ENCODE data around the gene UBN1. TPM values are rescaled to one million over a fixed set of nuclear protein-coding genes. Genes with fewer than 3 reads are reported as not detected.
"Not testable (repeated sequence)": the region's sequence is repeated elsewhere in the genome, so short reads cannot be mapped to it uniquely, and the experiment has no call there.

The UBN1 gene
- total and polyA plus RNA-seq, 3 donors from 2014 or later: 88.1 to 115 (median 98.2) TPM

- DNase-seq: no peak
- H3K4me3 ChIP-seq: no peak overlapping the region
- H3K9me3 ChIP-seq: no peaks in the 10 kb centered on the region
- no peaks in the 10 kb centered on the region for H3K27me3 ChIP-seq
- WGBS, 2 donors: 95 to 100% methylated on average over 2 of the region's 2 CpGs
- H3K27ac ChIP-seq: no peak overlapping the region
- no peaks in the 10 kb centered on the region for H3K36me3 ChIP-seq (ENCODE audit: low read depth, missing control alignments)
- TF ChIP-seq POLR2A (IDR thresholded peaks at IDR 0.05): no peak
- intact Hi-C loops (cut with DNase I; ENCODE audit: low total_unique reads): no loop called here
- H3K4me1 ChIP-seq: no peaks in the 10 kb centered on the region
Measured at GRCh38 chr16:4926928-4927327, 79.6 kb downstream of the UBN1 start.

- TF ChIP-seq POLR2A (IDR thresholded peaks at IDR 0.05) (no peak), CTCF (IDR thresholded peaks at IDR 0.05) (no peak)
- H3K36me3 ChIP-seq (ENCODE audit: low read depth, missing control alignments): no peaks in the 10 kb centered on the region
- WGBS, 2 donors: 65 to 67% methylated on average over 2 of the region's 2 CpGs
- intact Hi-C loops (cut with DNase I; ENCODE audit: low total_unique reads): no loop called here
- H3K4me3 ChIP-seq: no peak overlapping the region
- no peaks in the 10 kb centered on the region for H3K27me3 ChIP-seq
- DNase-seq: no peak
- no peak overlapping the region for H3K27ac ChIP-seq
- H3K4me1 ChIP-seq: no peaks in the 10 kb centered on the region
- no peaks in the 10 kb centered on the region for H3K9me3 ChIP-seq
Measured at GRCh38 chr16:4927661-4928060, 80.4 kb downstream of the UBN1 start.

- no peaks in the 10 kb centered on the region for H3K4me1 ChIP-seq
- H3K9me3 ChIP-seq: no peaks in the 10 kb centered on the region
- no peak overlapping the region for H3K4me3 ChIP-seq
- H3K27me3 ChIP-seq: no peaks in the 10 kb centered on the region
- no peak overlapping the region for H3K27ac ChIP-seq
- WGBS, 2 donors: 85 to 97% methylated on average over 6 of the region's 6 CpGs
- DNase-seq: no peak
- H3K36me3 ChIP-seq (ENCODE audit: low read depth, missing control alignments): no peaks in the 10 kb centered on the region
- intact Hi-C loops (cut with DNase I; ENCODE audit: low total_unique reads): no loop called here
- TF ChIP-seq POLR2A (IDR thresholded peaks at IDR 0.05) (no peak), CTCF (IDR thresholded peaks at IDR 0.05) (no peak)
Measured at GRCh38 chr16:4928227-4928626, 80.9 kb downstream of the UBN1 start.

GRCh38 chr16:4929619-4930018 lies 82.3 kb downstream of the UBN1 start:
- H3K4me3 ChIP-seq; H3K27me3 ChIP-seq; H3K36me3 ChIP-seq (ENCODE audit: low read depth, missing control alignments); DNase-seq; H3K9me3 ChIP-seq; H3K4me1 ChIP-seq; intact Hi-C loops (cut with DNase I; ENCODE audit: low total_unique reads); H3K27ac ChIP-seq: not testable (repeated sequence)
- WGBS, 2 donors: 95 to 100% methylated on average over 4 of the region's 4 CpGs

GRCh38 chr16:4931381-4931780 lies 84.1 kb downstream of the UBN1 start:
- no peaks in the 10 kb centered on the region for H3K9me3 ChIP-seq
- H3K36me3 ChIP-seq (ENCODE audit: low read depth, missing control alignments): no peaks in the 10 kb centered on the region
- H3K27me3 ChIP-seq: no peaks in the 10 kb centered on the region
- 85 to 88% methylated on average over 11 of the region's 11 CpGs for WGBS, 2 donors
- no peak overlapping the region for H3K27ac ChIP-seq
- no peak for TF ChIP-seq POLR2A (IDR thresholded peaks at IDR 0.05)
- no peak for TF ChIP-seq CTCF (IDR thresholded peaks at IDR 0.05)
- intact Hi-C loops (cut with DNase I; ENCODE audit: low total_unique reads): no loop called here
- no peak overlapping the region for H3K4me3 ChIP-seq
- no peak for DNase-seq
- H3K4me1 ChIP-seq: peaks cover 8% of the 10 kb centered on the region

Other genes starting within 250 kb of the UBN1 start
- gene UBALD1, start 232.6 kb upstream of the UBN1 start, total RNA-seq: 10 to 100 TPM; 15.9 to 25.0 TPM
- gene UBALD1, start 232.6 kb upstream of the UBN1 start, polyA plus RNA-seq (ENCODE audit: insufficient read depth, low read depth, low replicate concordance): 33.3 TPM
- 10 to 100 TPM; 89.7 to 91.1 TPM for gene MGRN1, start 222.7 kb upstream of the UBN1 start, total RNA-seq
- 34.7 TPM for gene MGRN1, start 222.7 kb upstream of the UBN1 start, polyA plus RNA-seq (ENCODE audit: insufficient read depth, low read depth, low replicate concordance)
- gene NUDT16L1, start 153.9 kb upstream of the UBN1 start, total RNA-seq: 10 to 100 TPM; 33.6 to 48.6 TPM
- gene NUDT16L1, start 153.9 kb upstream of the UBN1 start, polyA plus RNA-seq (ENCODE audit: insufficient read depth, low read depth, low replicate concordance): 34.3 TPM
- gene ANKS3, start 113.2 kb upstream of the UBN1 start, total RNA-seq: 10 to 100 TPM; 40.4 to 40.6 TPM
- 18.6 TPM for gene ANKS3, start 113.2 kb upstream of the UBN1 start, polyA plus RNA-seq (ENCODE audit: insufficient read depth, low read depth, low replicate concordance)
- gene DNAAF8, start 112.9 kb upstream of the UBN1 start, total RNA-seq: 10 to 100 TPM; 61.6 to 70.0 TPM
- gene DNAAF8, start 112.9 kb upstream of the UBN1 start, polyA plus RNA-seq (ENCODE audit: insufficient read depth, low read depth, low replicate concordance): 238 TPM
- 10 to 100 TPM; 24.3 to 24.9 TPM for gene ZNF500, start 80.3 kb upstream of the UBN1 start, total RNA-seq
- gene ZNF500, start 80.3 kb upstream of the UBN1 start, polyA plus RNA-seq (ENCODE audit: insufficient read depth, low read depth, low replicate concordance): 12.5 TPM
- gene SEPTIN12, start 59.1 kb upstream of the UBN1 start, total RNA-seq: 10 to 100 TPM; 61.0 to 68.1 TPM
- gene SEPTIN12, start 59.1 kb upstream of the UBN1 start, polyA plus RNA-seq (ENCODE audit: insufficient read depth, low read depth, low replicate concordance): 310 TPM
- gene SMIM22, start 52.1 kb upstream of the UBN1 start, total RNA-seq: 1 to 10 TPM; 6.1 to 9.8 TPM
- gene SMIM22, start 52.1 kb upstream of the UBN1 start, polyA plus RNA-seq (ENCODE audit: insufficient read depth, low read depth, low replicate concordance): 41.3 TPM
- 10 to 100 TPM; 30.0 to 37.0 TPM for gene ROGDI, start 44.8 kb upstream of the UBN1 start, total RNA-seq
- 27.3 TPM for gene ROGDI, start 44.8 kb upstream of the UBN1 start, polyA plus RNA-seq (ENCODE audit: insufficient read depth, low read depth, low replicate concordance)
- 10 to 100 TPM; 70.5 to 83.5 TPM for gene GLYR1, start 193 bp upstream of the UBN1 start, total RNA-seq
- gene GLYR1, start 193 bp upstream of the UBN1 start, polyA plus RNA-seq (ENCODE audit: insufficient read depth, low read depth, low replicate concordance): 66.6 TPM
- gene PPL, start 89.7 kb downstream of the UBN1 start, total RNA-seq: 1 to 10 TPM; 5.4 to 6.1 TPM
- gene PPL, start 89.7 kb downstream of the UBN1 start, polyA plus RNA-seq (ENCODE audit: insufficient read depth, low read depth, low replicate concordance): 6.8 TPM
- 1 to 10 TPM; 1.2 to 2.9 TPM for gene SEC14L5, start 110.8 kb downstream of the UBN1 start, total RNA-seq
- 0.73 TPM for gene SEC14L5, start 110.8 kb downstream of the UBN1 start, polyA plus RNA-seq (ENCODE audit: insufficient read depth, low read depth, low replicate concordance)
- 10 to 100 TPM; 38.7 to 39.0 TPM for gene NAGPA, start 186.5 kb downstream of the UBN1 start, total RNA-seq
- 11.4 TPM for gene NAGPA, start 186.5 kb downstream of the UBN1 start, polyA plus RNA-seq (ENCODE audit: insufficient read depth, low read depth, low replicate concordance)
- 1 to 10 TPM; 1.2 to 2.4 TPM for gene C16orf89, start 218.5 kb downstream of the UBN1 start, total RNA-seq
- 10.8 TPM for gene C16orf89, start 218.5 kb downstream of the UBN1 start, polyA plus RNA-seq (ENCODE audit: insufficient read depth, low read depth, low replicate concordance)
- gene ALG1, start 224.4 kb downstream of the UBN1 start, total RNA-seq: 10 to 100 TPM; 34.3 to 35.9 TPM
- 54.3 TPM for gene ALG1, start 224.4 kb downstream of the UBN1 start, polyA plus RNA-seq (ENCODE audit: insufficient read depth, low read depth, low replicate concordance)

Data from testis (tissue), 3 donors.